NCI-H128 (cell line): ENCODE data around the gene C1orf116.

Source experiments
- DNase-seq: peaks from one replicate; lab custom pipeline; 2025; ENCODE audit not compliant: unreplicated experiment; lab: John Stamatoyannopoulos, UW

Gene C1orf116

GRCh38 chr1:207035877-207036551 is 3.5 kb upstream of the C1orf116 start:
- DNase-seq, result no peak

GRCh38 chr1:207034998-207035397 is 2.4 kb upstream of the C1orf116 start:
- DNase-seq, result no peak

DNA sequence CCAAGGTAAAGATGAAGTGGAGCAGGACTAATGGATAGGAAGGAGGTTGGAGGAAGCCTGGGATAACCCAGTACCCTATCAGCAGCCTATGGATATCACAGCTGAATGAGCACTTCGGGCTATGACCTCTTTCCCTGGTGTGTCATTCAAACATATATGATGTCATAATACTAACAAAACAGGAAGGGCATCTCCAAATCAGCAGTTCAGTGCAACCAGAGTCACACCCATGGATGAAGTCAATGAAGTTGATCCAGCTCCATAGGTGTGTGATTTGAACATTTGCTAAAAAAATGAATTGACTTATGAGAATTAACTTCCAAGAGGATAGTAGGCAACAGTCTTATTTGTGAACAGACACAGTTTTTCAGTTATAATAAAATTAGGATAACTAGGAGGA is 1.7 kb upstream of the C1orf116 start:
- no peak for DNase-seq

DNA sequence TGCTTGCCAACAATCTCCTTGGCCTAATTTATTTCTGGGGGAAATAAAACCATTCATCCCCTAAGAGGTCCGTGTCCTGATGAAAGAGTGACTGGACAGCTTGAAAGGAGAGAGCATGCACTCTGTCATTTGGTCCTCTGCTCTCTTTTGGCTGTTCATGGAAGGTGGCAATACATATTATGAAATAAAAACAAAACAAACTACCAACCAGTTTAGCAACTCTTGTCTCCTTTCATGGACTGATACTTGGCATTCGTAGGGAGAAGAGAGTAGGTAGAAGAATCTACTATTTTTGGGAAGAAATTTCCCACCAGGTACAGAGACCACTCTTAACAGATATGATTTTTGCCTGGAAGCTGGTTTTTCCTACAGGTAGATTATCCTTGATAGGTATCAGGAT is 746 bp upstream of the C1orf116 start:
- no peak for DNase-seq

- no peak for DNase-seq
These were observed 808 bp downstream of the C1orf116 start for GRCh38 chr1:207031632-207032264.

GRCh38 chr1:207031016-207031415 is 1.5 kb downstream of the C1orf116 start:
- DNase-seq, result no peak

GRCh38 chr1:207030522-207031009 is 2.0 kb downstream of the C1orf116 start:
- no peak for DNase-seq

DNA sequence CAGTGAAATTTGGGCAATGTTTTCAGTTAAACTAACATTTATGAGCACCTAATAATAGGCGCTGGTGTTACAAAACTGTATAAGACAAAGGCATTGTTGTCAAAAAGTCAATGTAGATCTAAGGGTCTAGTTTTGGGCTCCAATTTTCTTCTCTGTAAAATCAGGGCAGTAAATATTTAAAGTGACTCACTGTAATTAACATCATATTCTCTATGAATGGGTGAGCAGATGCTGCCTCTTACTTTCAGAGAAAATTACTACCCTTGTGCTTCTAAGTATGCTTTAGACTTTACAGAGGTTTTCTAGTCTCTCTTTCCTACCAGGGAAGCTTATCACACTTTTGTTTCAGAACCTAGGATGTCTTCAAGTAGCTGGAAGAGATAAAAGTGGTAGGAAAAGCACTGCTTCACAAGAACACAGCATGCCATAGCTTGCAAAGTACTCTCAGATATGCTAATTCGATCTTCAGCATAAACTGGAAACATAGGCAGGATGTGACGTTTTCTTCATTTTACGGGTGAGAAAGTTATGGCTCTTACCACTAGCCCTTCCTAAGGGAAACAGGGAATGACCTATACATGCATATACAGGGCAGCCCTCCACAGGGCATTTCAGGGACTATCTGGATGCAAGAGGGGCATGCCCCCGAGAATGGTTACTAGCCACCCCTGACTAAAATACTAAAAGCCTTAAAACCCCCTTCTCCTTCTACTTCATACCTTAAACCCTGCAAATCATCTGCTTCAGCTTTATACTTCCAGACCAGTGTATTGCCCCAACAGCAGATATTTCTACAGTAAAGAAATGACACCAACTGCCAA is 2.6 kb downstream of the C1orf116 start:
- DNase-seq, result no peak

GRCh38 chr1:207028884-207029650 is 3.5 kb downstream of the C1orf116 start:
- DNase-seq, result no peak

- DNase-seq, result no peak
These were observed 4.6 kb downstream of the C1orf116 start for GRCh38 chr1:207027921-207028320.

GRCh38 chr1:207027206-207027777 is 5.3 kb downstream of the C1orf116 start:
- no peak for DNase-seq

DNA sequence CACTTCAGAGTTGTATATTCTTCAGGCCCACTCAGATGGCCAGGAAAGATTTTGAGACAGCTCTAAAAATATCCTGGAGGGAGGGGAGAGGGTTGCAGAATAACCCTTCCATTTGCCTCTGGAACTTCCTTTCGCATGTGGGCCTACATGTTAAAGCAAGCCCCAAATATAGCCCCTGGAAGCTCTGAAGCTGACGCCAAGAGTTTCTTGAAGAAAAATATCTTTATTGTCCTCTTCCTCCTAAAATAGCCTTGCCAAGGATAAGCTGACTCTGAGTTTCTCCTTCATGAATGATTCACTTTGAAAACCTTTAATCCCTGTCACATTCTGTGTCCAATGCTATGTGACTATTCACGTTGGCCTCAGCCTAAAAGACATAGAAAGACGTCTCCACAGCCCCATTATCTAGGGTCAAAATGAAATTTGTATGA is 6.4 kb downstream of the C1orf116 start:
- DNase-seq, result no peak

GRCh38 chr1:207025146-207025880 is 7.2 kb downstream of the C1orf116 start:
- DNase-seq, result no peak

GRCh38 chr1:207024202-207025145 is 8.1 kb downstream of the C1orf116 start:
- no peak for DNase-seq

DNA sequence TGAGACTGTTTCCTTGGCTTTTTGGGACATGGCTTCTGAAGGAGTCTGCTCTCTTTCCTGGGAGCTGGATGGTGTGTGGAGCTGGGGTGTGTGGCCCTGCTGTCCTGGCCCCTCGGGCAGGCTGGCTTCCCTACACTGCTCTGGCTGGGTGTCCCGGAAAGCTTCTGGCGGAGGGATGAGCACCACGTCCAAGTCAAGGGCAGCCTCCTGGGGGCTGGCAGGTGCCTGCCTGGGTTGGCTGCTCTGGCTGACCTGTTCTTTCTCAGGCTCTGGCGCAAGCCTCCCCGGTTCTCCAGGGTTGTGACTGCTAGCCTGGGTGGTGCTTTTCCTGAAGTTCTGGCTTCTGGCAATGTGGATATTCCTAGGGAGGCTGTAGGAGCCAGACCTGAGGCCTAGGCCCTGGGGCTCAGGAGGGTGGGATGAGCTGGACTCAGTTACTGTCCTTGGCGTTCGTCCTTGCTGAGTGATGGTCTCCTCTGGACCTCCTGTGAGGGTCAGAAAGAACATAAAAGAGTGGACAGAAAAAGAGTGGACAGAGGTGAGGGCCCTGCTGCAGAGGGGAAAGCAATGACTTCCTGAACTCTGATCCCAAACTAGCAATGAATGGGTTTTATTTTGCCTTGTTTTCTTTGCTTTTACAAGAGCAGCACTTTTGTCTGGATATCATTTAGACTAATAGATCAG is 9.4 kb downstream of the C1orf116 start:
- DNase-seq, result no peak

GRCh38 chr1:207021876-207022596 is 10.5 kb downstream of the C1orf116 start:
- no peak for DNase-seq

GRCh38 chr1:207021139-207021861 is 11.3 kb downstream of the C1orf116 start:
- no peak for DNase-seq
